Right kidney (tissue), 1 donor: ENCODE measurements around the gene ERC1.
"Not testable (repeated sequence)": the region's sequence is repeated elsewhere in the genome, so short reads cannot be mapped to it uniquely, and the experiment has no call there.

Source experiments
- DNase-seq: peaks from one replicate; pipeline ENCODE4 v3.0.0-alpha.2; 2016

Gene ERC1

DNA sequence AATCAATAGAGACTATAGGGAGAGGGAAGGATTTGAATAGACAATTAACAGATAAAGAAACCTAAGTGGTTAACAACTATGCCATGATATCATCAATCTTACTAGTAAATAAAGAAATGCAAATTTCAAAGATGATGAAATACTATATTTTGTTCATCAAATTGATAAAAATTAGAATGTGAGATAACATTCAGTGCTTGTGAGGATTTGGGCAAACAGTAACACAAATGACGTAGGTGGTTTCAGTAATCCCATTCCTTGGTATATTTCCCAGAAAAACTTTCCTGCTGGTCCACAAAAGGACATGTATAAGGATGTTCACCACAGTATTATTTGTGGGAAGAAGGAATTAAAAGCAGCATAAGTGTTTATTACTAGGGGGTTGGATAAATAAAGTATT lies 136.0 kb downstream of the ERC1 start:
- no peak for DNase-seq

- DNase-seq: no peak
These were observed 139.1 kb downstream of the ERC1 start for GRCh38 chr12:1130164-1130563.

- DNase-seq: no peak
These were observed 139.5 kb downstream of the ERC1 start for GRCh38 chr12:1130571-1130970.

- no peak for DNase-seq
These were observed 140.8 kb downstream of the ERC1 start for GRCh38 chr12:1131811-1132224.

GRCh38 chr12:1132311-1132710 lies 141.3 kb downstream of the ERC1 start:
- no peak for DNase-seq

- DNase-seq: no peak
These were observed 147.7 kb downstream of the ERC1 start for GRCh38 chr12:1138691-1139090.

DNA sequence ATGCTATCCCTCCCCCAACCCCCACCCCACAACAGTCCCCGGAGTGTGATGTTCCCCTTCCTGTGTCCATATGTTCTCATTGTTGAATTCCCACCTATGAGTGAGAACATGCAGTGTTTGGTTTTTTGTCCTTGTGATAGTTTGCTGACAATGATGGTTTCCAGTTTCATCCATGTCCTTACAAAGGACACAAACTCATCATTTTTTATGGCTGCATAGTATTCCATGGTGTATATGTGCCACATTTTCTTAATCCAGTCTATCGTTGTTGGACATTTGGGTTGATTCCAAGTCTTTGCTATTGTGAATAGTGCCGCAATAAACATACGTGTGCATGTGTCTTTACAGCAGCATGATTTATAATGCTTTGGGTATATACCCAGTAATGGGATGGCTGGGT lies 155.7 kb downstream of the ERC1 start:
- not testable (repeated sequence) for DNase-seq

DNA sequence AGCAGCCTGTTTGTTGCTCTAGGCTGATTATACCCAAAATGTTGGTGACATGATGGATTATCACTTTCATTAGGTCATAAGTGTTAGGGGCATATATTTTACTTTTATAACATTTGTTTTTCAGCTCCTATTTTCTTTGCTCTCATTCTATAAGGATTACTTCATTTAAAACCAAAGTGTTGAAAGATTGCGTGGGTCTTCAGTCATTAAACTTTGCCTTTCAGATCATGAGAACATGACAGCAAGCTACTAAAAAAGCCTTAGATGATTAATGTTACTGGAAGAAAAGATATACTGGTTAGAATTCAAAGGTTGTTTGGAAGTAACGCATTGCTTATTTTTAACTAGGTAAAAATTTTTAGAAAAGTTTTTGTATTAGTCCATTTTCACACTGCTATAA lies 156.8 kb downstream of the ERC1 start:
- no peak for DNase-seq

GRCh38 chr12:1157046-1157445 lies 166.0 kb downstream of the ERC1 start:
- DNase-seq: no peak

DNA sequence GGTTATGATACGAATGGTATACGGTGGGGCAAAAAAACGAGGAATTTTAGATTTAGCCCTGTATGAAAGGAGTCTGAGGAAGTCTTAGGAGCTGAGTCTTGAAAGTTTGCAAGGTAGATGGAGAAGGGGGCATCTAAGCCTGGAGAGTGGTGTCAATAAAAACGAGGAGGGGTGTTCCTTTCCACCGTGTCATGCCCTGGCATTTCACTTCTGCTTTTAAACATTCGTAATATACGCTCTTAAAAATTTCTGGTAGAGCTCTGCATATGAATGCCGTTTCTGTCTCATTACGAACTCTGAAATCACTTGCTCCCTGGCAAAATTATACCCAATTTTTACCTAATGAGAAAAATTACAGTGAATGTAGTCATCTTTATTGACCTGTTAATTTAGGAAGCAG lies 170.2 kb downstream of the ERC1 start:
- DNase-seq: no peak

DNA sequence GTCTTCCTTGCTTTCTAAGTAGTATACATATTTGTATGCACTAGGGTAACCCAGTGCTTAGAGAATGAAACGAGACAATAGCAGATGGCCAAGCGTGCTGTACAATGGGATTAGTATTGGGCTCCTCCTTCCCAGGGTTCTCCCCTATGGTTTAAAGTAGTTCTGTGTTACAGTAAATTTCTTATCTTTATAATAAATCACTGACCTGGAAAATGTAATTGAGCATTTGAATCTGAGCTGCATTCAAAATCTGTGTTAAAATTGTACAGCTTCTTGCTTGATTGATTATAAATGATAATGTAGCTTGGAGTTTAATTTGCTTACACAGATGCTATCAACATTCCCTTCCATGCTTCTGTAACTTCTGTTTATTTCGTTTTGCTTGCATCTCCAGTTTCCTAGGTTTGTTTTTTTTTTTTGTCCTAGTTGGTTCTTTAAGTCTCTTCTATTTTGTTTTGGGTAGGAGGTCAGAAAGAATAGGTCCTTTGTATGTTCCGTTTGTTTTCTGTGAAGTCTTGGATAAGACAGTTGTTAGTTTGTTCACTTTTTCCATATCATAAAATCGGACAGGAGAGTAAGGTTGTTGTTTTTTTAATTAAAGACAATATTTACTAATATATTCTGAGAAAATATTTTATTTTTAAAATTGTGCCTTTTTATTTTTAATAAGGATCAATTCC lies 171.2 kb downstream of the ERC1 start:
- no peak for DNase-seq

GRCh38 chr12:1167784-1168183 lies 176.8 kb downstream of the ERC1 start:
- no peak for DNase-seq

DNA sequence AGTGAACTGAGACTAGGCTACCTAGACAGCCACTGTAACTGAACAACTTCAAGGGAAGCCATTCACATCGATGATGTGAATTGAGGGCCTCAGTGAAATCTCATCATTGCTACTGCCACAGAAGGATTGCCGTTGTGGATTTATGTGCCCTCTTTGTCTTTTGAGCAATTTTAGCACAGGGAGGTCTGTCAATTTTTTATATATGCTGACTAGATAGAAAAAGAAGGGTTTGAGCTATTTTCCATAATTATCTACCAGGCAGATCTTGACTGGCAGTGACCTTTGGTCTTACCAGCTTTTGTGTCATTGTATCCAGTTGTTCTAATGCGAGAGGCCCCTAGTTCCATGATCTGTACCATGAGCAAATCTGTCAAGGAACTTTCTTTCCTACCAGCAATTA lies 179.4 kb downstream of the ERC1 start:
- DNase-seq: no peak

GRCh38 chr12:1171657-1172408 lies 180.8 kb downstream of the ERC1 start:
- no peak for DNase-seq

- no peak for DNase-seq
These were observed 183.0 kb downstream of the ERC1 start for GRCh38 chr12:1173781-1174617.

DNA sequence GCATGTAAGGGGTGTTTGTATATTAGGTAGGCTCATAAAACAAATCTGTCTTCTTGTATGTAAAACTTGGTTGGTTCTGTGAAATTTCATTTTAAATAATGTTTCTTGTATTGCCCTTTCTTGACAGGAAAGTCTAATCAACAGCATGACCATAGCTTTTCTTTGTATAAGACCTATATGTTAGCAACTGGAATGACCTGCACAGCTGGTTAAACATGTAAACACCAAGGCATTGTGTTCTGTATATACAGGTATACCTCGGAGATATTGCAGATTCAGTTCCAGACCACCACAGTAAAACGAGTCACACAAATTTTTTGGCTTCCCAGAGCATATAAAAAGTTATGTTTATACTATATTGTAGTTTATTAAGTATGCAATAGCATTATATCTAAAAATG lies 183.6 kb downstream of the ERC1 start:
- no peak for DNase-seq

DNA sequence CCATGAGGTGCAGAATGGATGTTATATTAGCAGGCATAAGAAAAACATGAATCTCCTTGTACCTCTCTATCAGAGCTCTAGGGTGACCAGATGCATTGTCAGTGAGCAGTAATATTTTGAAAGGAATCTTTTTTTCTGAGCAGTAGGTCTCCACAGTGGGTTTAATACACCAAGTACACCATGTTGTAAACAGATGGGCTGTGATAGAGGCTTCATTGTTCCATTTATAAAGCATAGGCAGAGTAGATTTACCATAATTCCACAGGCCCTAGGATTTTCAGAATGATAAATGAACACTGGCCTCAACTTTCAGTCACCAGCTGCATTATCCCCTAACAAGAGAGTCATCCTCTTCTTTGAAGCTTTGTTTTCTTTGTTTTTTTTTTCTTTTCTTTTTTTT lies 185.2 kb downstream of the ERC1 start:
- DNase-seq: no peak

GRCh38 chr12:1179128-1179527 lies 188.1 kb downstream of the ERC1 start:
- no peak for DNase-seq

DNA sequence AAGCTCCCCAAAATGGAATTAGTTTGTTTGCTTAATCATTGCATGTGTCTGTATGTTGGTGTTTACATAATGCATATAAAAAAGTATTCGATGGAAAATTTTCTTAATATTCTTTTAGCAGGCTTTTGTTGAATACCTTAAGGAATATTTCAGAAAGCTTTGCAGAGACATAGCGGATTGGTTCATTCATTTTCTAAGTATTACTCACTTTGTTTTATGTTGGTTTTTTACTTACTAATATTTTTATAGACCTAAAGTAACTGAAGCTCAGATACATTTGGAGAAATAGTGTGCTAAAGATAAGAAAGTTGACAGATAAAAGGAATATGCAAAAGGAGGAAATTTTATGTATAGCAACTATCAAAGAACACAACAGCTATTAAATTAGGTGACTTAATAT lies 191.0 kb downstream of the ERC1 start:
- DNase-seq: no peak

DNA sequence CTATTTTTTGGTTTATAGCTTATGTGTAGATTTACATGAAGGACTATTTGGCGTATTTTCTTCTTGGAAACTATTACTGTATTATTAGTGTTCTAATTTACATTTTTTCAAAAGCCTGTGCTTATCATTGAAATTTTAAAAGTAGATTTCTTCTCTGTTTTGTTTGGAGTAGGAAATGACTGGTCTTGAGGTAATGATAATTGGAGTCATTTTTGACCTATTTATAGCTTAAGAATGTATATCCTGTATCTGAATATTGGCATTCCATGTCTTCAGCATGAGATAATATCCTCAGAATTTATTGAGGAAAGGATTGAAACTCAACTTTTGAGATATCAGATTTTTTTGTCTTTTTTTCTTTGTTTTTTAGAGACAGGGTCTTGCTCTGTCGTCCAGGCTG lies 193.4 kb downstream of the ERC1 start:
- no peak for DNase-seq

- DNase-seq: no peak
These were observed 194.6 kb downstream of the ERC1 start for GRCh38 chr12:1185460-1186182.

- DNase-seq: no peak
These were observed 195.3 kb downstream of the ERC1 start for GRCh38 chr12:1186298-1186697.

DNA sequence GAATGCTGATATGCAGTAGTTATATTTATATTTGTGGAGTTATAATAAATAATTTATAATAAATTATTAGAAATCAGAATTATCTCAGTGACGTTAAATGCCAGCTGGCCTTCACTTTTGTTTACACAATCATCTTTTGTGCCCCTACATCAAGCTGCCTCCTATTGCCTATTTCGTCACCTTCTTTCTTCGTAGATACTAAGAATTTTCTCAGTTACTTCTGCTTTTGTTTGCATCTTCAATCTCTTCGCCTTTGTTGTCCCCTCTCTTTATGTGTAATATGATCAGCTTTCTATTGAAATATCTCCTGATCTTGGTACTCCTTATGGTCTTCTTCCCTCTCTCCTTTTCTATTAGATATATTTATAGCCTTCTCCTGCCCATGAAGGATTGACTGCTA lies 197.0 kb downstream of the ERC1 start:
- DNase-seq: no peak
